Esophagus muscularis mucosa (tissue), 3 donors: ENCODE results near the gene TJP1.

Experiments used
- CTCF ChIP-seq, 3 experiments: fragments of 200-600 bp in 2 of 3; fragments of 450-650 bp in 1 of 3; sonication (generic) in 2 of 3; IDR thresholded peaks; one replicate each; pipeline ENCODE4 v1.5.1; 2017 to 2019; ENCODE audit warnings: antibody characterized with exemption in 3 of 3, mild to moderate bottlenecking in 2 of 3, moderate library complexity in 1 of 3
- POLR2A ChIP-seq: fragments of 450-650 bp; IDR thresholded peaks from one replicate; pipeline ENCODE4 v1.6.1; 2017; ENCODE audit warnings: antibody characterized with exemption, moderate library complexity, mild to moderate bottlenecking, low read depth
- POLR2AphosphoS5 ChIP-seq, 2 donors: sonication (generic); formaldehyde crosslinking; IDR thresholded peaks; one replicate each; pipeline ENCODE4 v1.6.1; 2017; ENCODE audit warnings: antibody characterized with exemption in 2 of 2

- TF ChIP-seq CTCF (IDR thresholded peaks at IDR 0.05) (no peak), POLR2AphosphoS5 (IDR thresholded peaks at IDR 0.05) (no peak), POLR2A (no peak)
These were observed 47.4 kb downstream of the TJP1 start for GRCh38 chr15:29774900-29775299.
